ENCODE measurements around the gene NOS3.
"Not testable (repeated sequence)": the region's sequence is repeated elsewhere in the genome, so short reads cannot be mapped to it uniquely, and the experiment has no call there.

NOS3 gene

GRCh38 chr7:151040616-151041375 is 50.0 kb downstream of the NOS3 start:
- DNase-seq = no peak

DNA sequence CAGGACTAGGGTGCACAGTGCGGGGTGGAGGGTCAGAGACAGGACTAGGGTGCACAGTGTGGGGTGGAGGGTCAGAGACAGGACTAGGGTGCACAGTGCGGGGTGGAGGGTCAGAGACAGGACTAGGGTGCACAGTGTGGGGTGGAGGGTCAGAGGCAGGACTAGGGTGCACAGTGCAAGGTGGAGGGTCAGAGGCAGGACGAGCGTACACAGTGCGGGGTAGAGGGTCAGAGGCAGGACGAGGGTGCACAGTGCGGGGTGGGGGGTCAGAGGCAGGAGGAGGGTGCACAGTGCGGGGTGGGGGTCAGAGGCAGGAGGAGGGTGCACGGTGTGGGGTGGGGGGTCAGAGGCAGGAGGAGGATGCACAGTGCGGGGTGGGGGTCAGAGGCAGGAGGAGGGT is 52.6 kb downstream of the NOS3 start:
- not testable (repeated sequence) for DNase-seq

GRCh38 chr7:151043959-151044358 is 53.1 kb downstream of the NOS3 start:
- no peak for DNase-seq

- DNase-seq = no peak
These were observed 54.4 kb downstream of the NOS3 start for GRCh38 chr7:151045262-151045661.

DNA sequence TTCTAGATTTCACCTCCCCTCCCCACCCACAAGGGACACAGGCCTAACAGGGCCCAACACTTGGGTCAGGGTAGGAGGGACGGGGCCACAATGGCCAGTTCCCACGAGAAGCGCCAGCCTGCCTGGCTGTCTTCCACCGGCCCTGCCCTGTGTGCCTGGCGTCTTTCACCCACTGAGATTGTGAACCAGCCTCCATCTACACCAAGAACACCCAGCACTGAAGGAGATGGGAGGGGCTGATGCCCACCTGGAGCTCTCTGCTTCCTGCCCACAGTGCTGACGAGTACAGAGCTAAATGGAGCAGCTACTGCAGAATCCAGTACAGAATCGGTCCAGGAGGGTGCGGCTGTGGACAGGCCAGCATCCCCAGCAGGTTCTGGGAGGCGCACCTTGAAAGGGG is 55.1 kb downstream of the NOS3 start:
- no peak for DNase-seq

GRCh38 chr7:151046603-151047573 is 56.1 kb downstream of the NOS3 start:
- no peak for DNase-seq

- DNase-seq = no peak
These were observed 57.4 kb downstream of the NOS3 start, which contains the start of gene ASIC3 for GRCh38 chr7:151047976-151048815. TSS of gene ASIC3 (plus strand) at chr7:151048531. CDS start at chr7:151048886, 355 bp downstream.

GRCh38 chr7:151048911-151049463 is 58.2 kb downstream of the NOS3 start:
- DNase-seq = no peak

DNA sequence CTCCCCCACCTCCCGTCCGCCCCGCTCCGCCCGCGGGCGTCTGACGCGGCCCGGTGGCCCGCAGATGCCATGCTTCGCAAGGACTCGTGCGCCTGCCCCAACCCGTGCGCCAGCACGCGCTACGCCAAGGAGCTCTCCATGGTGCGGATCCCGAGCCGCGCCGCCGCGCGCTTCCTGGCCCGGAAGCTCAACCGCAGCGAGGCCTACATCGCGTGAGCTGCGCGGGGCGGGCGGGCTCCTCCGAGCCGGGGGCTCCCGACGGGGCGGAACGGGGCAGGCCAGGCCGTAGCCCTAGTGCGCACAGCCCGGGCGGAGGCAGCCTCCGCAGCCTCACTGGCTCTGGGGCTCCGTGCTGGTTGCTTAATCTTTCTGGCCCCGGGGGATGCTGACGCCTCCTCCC is 60.3 kb downstream of the NOS3 start:
- no peak for DNase-seq

DNA sequence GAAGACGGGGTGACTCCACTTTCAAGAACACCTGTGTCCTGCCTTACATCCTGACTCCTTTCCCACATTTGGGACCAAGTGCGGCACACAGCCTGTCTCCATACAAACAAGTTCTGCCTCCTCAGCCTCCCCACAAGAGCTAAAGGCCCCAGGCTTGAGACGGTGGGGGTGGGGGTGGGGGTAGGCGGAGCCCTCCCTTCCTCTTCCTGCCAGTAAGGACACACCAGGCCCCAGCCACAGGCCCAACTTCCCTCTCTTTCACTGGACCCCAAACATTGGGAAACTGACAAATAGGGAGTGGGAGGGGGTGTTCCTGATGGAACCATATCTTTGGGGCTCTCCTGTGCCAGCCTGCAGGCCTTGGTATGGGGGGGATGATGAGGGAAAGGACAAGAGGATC is 62.3 kb downstream of the NOS3 start:
- no peak for DNase-seq

- DNase-seq = no peak
These were observed 62.9 kb downstream of the NOS3 start for GRCh38 chr7:151053751-151054150.

DNA sequence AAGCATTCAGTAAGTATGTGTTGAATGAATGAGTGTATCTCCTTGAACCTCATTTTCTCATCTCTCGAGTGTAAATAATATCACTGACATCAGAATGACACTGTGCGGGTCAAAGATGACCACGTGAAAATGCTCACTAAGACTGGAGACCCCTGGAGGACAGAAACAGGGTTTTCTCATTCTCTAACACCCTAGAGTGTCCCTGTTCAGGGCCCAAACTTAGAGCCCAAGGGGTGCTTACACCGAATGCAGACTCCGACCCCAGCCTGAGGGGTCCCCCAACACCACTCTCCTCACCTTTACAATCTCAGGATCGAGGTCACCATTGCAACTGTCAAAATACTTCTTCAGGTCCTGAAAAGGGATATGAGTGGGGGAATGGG is 65.5 kb downstream of the NOS3 start:
- DNase-seq = no peak

DNA sequence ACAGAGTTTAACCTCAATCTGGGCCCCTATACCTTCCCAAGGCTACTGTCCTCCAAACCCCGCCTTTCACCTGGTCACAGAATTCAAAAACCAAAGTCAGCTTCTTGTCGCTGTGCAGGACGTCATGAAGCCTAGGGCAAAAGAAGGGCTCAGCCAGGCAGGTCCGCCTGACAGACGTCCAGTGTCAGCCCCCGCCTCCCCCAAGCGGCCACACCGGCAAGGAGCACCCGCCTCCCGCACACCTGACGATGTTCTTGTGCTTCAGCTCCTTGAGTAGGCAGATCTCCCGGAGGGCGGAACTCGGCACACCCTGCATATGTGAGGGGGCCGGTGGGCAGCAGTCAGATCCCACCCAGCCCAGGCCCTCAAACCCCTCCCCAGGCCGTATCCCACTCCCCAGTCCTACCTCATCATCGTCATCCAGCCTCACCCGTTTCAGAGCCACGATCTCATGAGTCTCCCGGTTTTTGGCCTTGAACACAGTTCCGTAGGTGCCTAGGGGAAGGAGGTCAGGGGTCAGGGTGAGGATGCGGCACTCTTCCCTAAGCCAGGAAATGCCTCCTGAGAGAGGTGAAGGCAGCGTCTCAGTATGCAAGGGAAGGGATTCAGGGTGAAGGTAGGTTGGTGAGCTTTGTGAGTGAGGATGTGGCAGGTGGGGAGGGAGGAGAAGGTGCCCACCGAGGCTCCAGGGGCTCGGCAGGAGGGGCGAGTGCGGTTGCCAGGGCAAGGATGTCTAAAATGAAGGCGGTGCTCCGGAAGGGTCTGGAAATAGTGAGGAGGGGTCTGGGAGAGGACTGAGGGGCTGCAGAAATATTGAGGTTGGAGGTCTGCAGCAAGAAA is 66.1 kb downstream of the NOS3 start:
- no peak for DNase-seq

GRCh38 chr7:151057506-151057988 is 66.7 kb downstream of the NOS3 start, which contains the start of gene CDK5:
TSS of gene CDK5 (minus strand) at chr7:151057897. CDS start at chr7:151057848, 49 bp downstream.
- DNase-seq = no peak

DNA sequence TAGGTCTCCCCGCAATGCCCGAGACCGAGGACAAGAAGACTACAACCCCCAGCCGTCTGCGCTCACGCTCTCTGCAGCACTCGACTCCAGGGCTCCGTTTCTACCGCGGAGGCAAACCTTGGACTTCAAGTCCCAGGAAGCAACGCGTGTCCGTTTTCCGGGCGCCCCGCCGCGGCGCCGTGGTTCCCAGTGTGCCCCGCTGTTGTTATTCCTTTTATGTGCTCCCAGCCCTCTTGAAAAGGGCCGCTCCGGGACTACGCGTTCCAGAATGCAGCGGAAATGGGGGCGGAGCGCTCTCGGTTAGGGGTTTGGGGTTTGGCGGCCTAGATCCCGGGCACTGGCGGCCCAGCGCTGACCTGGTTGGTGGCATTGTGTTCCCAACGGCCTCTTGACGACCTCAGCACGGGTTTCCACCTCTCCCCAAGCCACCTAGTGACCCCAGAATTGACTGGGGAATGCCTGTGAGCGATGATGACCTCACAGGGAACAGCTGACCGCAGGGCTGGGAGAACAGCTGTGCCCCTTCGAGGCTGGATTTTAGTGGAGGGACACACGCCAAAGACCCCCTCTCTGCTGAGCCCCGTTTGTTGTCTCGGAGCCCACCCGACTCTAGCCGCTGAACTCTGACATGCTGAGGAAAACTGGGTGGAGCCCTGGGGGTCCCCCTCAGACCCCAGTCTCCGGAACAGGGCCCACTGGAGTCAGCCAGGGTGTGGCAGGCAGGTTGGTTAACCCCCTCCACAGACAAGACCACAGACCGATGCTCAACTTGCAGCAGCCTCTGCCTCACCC is 67.4 kb downstream of the NOS3 start:
- peak; percentile 98 for DNase-seq

- DNase-seq = no peak
These were observed 68.1 kb downstream of the NOS3 start for GRCh38 chr7:151058781-151059366.

- DNase-seq = no peak
These were observed 68.7 kb downstream of the NOS3 start, which contains the start of gene SLC4A2 for GRCh38 chr7:151059367-151060112. TSS of gene SLC4A2 (plus strand) at chr7:151059589. CDS start at chr7:151061988, 2,399 bp downstream.

- DNase-seq = no peak
These were observed 69.2 kb downstream of the NOS3 start for GRCh38 chr7:151060113-151060415.

All from SHP77 treated with DMSO at 0.1 percent for 48 hours (cell line).